H9 (cell line): ENCODE data around the gene RBM5. TPM values are rescaled to one million over a fixed set of nuclear protein-coding genes. Genes with fewer than 3 reads are reported as not detected.

ENCODE experiments used
- DNase-seq: peaks from one replicate; pipeline ENCODE4 v3.0.0-alpha.2; 2017
- H2AFZ ChIP-seq: one replicate; pipeline ENCODE4 v1.6.1; 2013; ENCODE audit warnings: mild to moderate bottlenecking, low read length, control low read depth, moderate library complexity
- H2AK5ac ChIP-seq: 2 replicates; pipeline ENCODE4 v1.6.1; 2013; ENCODE audit warnings: low read length, control low read depth, mixed read lengths; ENCODE audit not compliant: insufficient read length
- H2BK120ac ChIP-seq: one replicate; pipeline ENCODE4 v1.6.1; 2013; ENCODE audit warnings: low read depth, mild to moderate bottlenecking, low read length, control low read depth, inconsistent platforms; ENCODE audit not compliant: poor library complexity, severe bottlenecking
- H2BK12ac ChIP-seq: 2 replicates; pipeline ENCODE4 v1.6.1; 2013; ENCODE audit warnings: low read length, control low read depth, mixed read lengths, low read depth; ENCODE audit not compliant: insufficient read length
- H2BK15ac ChIP-seq: 2 replicates; pipeline ENCODE4 v1.6.1; 2013; ENCODE audit warnings: low read depth, low read length, control low read depth
- H2BK20ac ChIP-seq: one replicate; pipeline ENCODE4 v1.6.1; 2013; ENCODE audit warnings: low read depth, mild to moderate bottlenecking, low read length, control low read depth, inconsistent platforms; ENCODE audit not compliant: poor library complexity, severe bottlenecking
- H2BK5ac ChIP-seq: 2 replicates; pipeline ENCODE4 v1.6.1; 2013; ENCODE audit warnings: low read length, control low read depth, mixed read lengths; ENCODE audit not compliant: insufficient read length
- H3K14ac ChIP-seq: 2 replicates; pipeline ENCODE4 v1.6.1; 2013; ENCODE audit warnings: low read length, control low read depth; ENCODE audit not compliant: insufficient read depth
- H3K18ac ChIP-seq: 2 replicates; pipeline ENCODE4 v1.6.1; 2013; ENCODE audit warnings: low read depth, mild to moderate bottlenecking, mixed read lengths, low read length, control low read depth; ENCODE audit not compliant: insufficient read length
- H3K23ac ChIP-seq: 2 replicates; pipeline ENCODE4 v1.6.1; 2013; ENCODE audit warnings: low read length, control low read depth, mixed read lengths, low read depth; ENCODE audit not compliant: insufficient read length
- H3K23me2 ChIP-seq: 2 replicates; pipeline ENCODE4 v1.6.1; 2013; ENCODE audit warnings: low read depth, mild to moderate bottlenecking, mixed read lengths, low read length, control low read depth; ENCODE audit not compliant: insufficient read length, poor library complexity, severe bottlenecking
- H3K27ac ChIP-seq: 2 replicates; pipeline ENCODE4 v1.5.1; 2013; ENCODE audit warnings: low read length, control low read depth, mixed read lengths, low read depth; ENCODE audit not compliant: insufficient read length
- H3K27me3 ChIP-seq: 2 replicates; pipeline ENCODE4 v1.6.1; 2013; ENCODE audit warnings: low read length, control low read depth, inconsistent platforms; ENCODE audit not compliant: insufficient read depth
- H3K4ac ChIP-seq: 2 replicates; pipeline ENCODE4 v1.6.1; 2013; ENCODE audit warnings: low read depth, mild to moderate bottlenecking, control low read depth, inconsistent platforms, low read length, moderate library complexity
- H3K4me1 ChIP-seq: 2 replicates; pipeline ENCODE4 v1.6.1; 2013; ENCODE audit warnings: low read length, control low read depth, inconsistent platforms; ENCODE audit not compliant: insufficient read depth
- H3K4me2 ChIP-seq: 2 replicates; pipeline ENCODE4 v1.6.1; 2013; ENCODE audit warnings: low read length, control low read depth, mixed read lengths; ENCODE audit not compliant: insufficient read length, insufficient read depth
- H3K56ac ChIP-seq: 2 replicates; pipeline ENCODE4 v1.6.1; 2013; ENCODE audit warnings: low read depth, mild to moderate bottlenecking, mixed read lengths, low read length, control low read depth; ENCODE audit not compliant: insufficient read length
- H3K79me1 ChIP-seq: 2 replicates; pipeline ENCODE4 v1.6.1; 2013; ENCODE audit warnings: low read depth, mild to moderate bottlenecking, moderate library complexity, low read length, control low read depth, inconsistent platforms; ENCODE audit not compliant: insufficient read depth, poor library complexity, severe bottlenecking
- H3K79me2 ChIP-seq: 2 replicates; pipeline ENCODE4 v1.6.1; 2013; ENCODE audit warnings: low read length, control low read depth, inconsistent platforms; ENCODE audit not compliant: insufficient read depth
- H3K9ac ChIP-seq: 2 replicates; pipeline ENCODE4 v1.6.1; 2013; ENCODE audit warnings: low read length, control low read depth, mixed read lengths; ENCODE audit not compliant: insufficient read length; ENCODE audit errors: extremely low read depth
- H3K9me3 ChIP-seq: one replicate; pipeline ENCODE4 v1.6.1; 2013; ENCODE audit warnings: low read depth, low read length, inconsistent platforms; ENCODE audit not compliant: control insufficient read depth
- H3T11ph ChIP-seq: one replicate; pipeline ENCODE4 v1.6.1; 2013; ENCODE audit warnings: mild to moderate bottlenecking, low read length, control low read depth, inconsistent platforms
- H4K20me1 ChIP-seq: one replicate; pipeline ENCODE4 v1.6.1; 2013; ENCODE audit not compliant: control insufficient read depth, insufficient read length, insufficient read depth
- H4K5ac ChIP-seq: 2 replicates; pipeline ENCODE4 v1.6.1; 2013; ENCODE audit warnings: low read depth, mild to moderate bottlenecking, mixed read lengths, low read length, control low read depth; ENCODE audit not compliant: insufficient read length
- H4K8ac ChIP-seq: replicated peaks from 2 replicates; pipeline ENCODE4 v1.6.1; 2013; ENCODE audit warnings: low read length, control low read depth, mixed read lengths, low read depth; ENCODE audit not compliant: insufficient read length
- H4K91ac ChIP-seq: 2 replicates; pipeline ENCODE4 v1.6.1; 2013; ENCODE audit warnings: low read depth, mild to moderate bottlenecking, moderate library complexity, mixed read lengths, low read length, control low read depth; ENCODE audit not compliant: insufficient read length
- H3K27ac Mint-ChIP-seq, 3 experiments: 2 replicates in 2 of 3; 3 replicates in 1 of 3; pipeline ENCODE4 v1.8.0; 2020 to 2021; ENCODE audit warnings: mixed read lengths in 3 of 3, mild to moderate bottlenecking in 1 of 3, moderate library complexity in 1 of 3
- H3K27me3 Mint-ChIP-seq: 2 replicates; pipeline ENCODE4 v1.8.0; 2021; ENCODE audit warnings: low read depth, mild to moderate bottlenecking, moderate library complexity, mixed read lengths
- H3K36me3 Mint-ChIP-seq, 3 experiments: 2 replicates in 2 of 3; 3 replicates in 1 of 3; pipeline ENCODE4 v1.8.0; 2020 to 2021; ENCODE audit warnings: low read depth in 3 of 3, mixed read lengths in 3 of 3; ENCODE audit not compliant: insufficient read depth in 1 of 3
- H3K4me1 Mint-ChIP-seq, 2 experiments: 2 replicates each; pipeline ENCODE4 v1.8.0; 2020; ENCODE audit warnings: mixed read lengths in 2 of 2
- H3K4me3 Mint-ChIP-seq, 2 experiments: 2 replicates in 1 of 2; 3 replicates in 1 of 2; pipeline ENCODE4 v1.8.0; 2020 to 2021; ENCODE audit warnings: mild to moderate bottlenecking in 2 of 2, mixed read lengths in 2 of 2, moderate library complexity in 1 of 2
- H3K9me3 Mint-ChIP-seq, 2 experiments: 2 replicates in 1 of 2; 3 replicates in 1 of 2; pipeline ENCODE4 v1.8.0; 2020; ENCODE audit warnings: mild to moderate bottlenecking in 2 of 2, mixed read lengths in 2 of 2, moderate library complexity in 1 of 2
- WGBS: extraction: QIAGEN DNeasy Blood & Tissue Kit; methylation state at CpG from one replicate; pipeline ENCODE4 v1.1.7; 2013; ENCODE audit warnings: missing lambda C conversion rate, low lambda C conversion rate, mixed read lengths; ENCODE audit not compliant: insufficient read length; ENCODE audit errors: extremely low coverage; 5-methylcytosine and 5-hydroxymethylcytosine counted together
- total RNA-seq: library from RNA; stranded (reverse); gene quantifications from 2 replicates; pipeline ENCODE4 v1.2.1, GENCODE V29; 2021
- TF ChIP-seq, protein P1 (sequence below): fragments of 200-600 bp; sonication (generic); conservative IDR thresholded peaks from 3 replicates; pipeline ENCODE4 v1.8.0; 2021; ENCODE audit warnings: antibody characterized with exemption, mild to moderate bottlenecking

Gene RBM5
- total RNA-seq, 1 experiment from 2014 or later, result 123 TPM

DNA sequence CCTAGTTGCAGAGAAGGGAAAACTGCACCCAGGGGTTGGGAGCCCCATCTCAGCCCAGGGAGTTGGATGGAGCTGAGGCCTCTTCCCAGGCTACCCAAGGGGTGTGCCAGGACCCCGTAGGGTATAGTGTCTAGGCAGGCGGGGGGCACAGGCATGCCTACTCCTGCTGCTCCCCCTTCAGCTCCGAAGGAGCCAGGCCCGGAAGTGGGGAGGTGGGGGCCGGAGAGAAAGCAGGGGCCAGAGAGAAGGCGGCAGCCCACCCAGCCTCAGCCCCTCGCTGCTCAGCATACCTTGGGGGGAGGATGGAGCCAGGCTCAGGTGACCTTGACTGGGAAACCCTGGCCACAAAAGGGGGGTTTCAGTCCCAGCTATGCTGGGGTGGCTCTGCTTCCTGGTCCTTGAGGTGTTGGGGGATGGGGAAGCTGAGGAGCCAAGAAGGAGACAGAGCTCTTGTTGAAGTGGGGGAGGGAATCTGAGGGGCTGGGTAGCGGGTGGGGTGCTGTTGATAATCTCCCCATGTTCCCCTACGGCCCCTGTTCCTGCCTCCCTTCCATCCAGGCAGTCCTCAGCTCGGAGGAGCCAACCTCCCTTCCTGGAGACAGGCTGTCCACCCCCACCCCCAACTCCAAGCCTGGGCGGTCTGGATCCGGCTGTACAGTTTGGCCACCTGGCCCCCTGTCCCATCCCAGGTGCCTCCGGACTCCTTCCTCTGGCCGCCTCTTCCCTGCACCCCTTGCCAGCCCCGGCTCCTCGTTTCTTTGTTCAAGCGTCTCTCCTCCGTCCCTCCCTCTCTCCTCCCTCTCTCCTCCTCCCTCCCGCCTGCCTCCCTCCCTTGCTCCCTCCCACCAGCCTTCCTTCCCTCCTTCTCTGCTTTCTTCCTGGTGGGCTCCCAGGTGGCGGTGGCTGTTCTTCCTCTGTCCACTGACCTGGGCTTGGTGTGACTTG, 68.1 kb downstream of the RBM5 start:
- DNase-seq, result peak; percentile 75
- no peaks in the 10 kb centered on the region for H4K20me1 ChIP-seq
- H2BK5ac ChIP-seq, result no peak overlapping the region
- H3K18ac ChIP-seq, result peak overlapping the region; percentile 44
- no peaks in the 10 kb centered on the region for H3K79me2 ChIP-seq
- no peak overlapping the region for H2BK120ac ChIP-seq
- H3K4me1 Mint-ChIP-seq, result peaks cover 41 to 55% of the 10 kb centered on the region in 2 experiments
- H2BK20ac ChIP-seq, result no peak overlapping the region
- peaks cover 2% of the 10 kb centered on the region for H3K79me1 ChIP-seq
- no peak overlapping the region for H3K56ac ChIP-seq
- H2BK12ac ChIP-seq, result no peak overlapping the region
- H3K23ac ChIP-seq, result no peak overlapping the region
- no peak overlapping the region for H2AK5ac ChIP-seq
- peak overlapping the region in 1 of 3 experiments; percentile 90; a peak in 2 of 7 replicates for H3K27ac Mint-ChIP-seq
- no peak overlapping the region for H4K5ac ChIP-seq
- H3K4me1 ChIP-seq, result no peaks in the 10 kb centered on the region; the same call in none of the 2 replicates
- peaks cover 11 to 23% (median 13%) of the 10 kb centered on the region in 3 experiments; a peak in 6 of 7 replicates for H3K36me3 Mint-ChIP-seq
- H4K8ac ChIP-seq, result no peak overlapping the region
- peak overlapping the region; percentile 48 for H3K4me2 ChIP-seq
- H3K9me3 ChIP-seq, result no peaks in the 10 kb centered on the region
- WGBS, result no CpG with 5 or more reads among the region's 20 CpGs
- peak overlapping the region; percentile 6 for H3K9ac ChIP-seq
- H2AFZ ChIP-seq, result no peak overlapping the region
- H3K27ac ChIP-seq, result no peak overlapping the region
- no peak overlapping the region for H4K91ac ChIP-seq
- H3K27me3 ChIP-seq, result peaks cover 7% of the 10 kb centered on the region; the same call in 1 of the 2 replicates
- H3K4me3 Mint-ChIP-seq, result peak overlapping the region; percentile 85 to 97
- H3K4ac ChIP-seq, result no peak overlapping the region
- peak overlapping the region; percentile 58; the same call in 1 of the 2 replicates for H3K14ac ChIP-seq
- no peak overlapping the region for H2BK15ac ChIP-seq
- H3T11ph ChIP-seq, result no peak overlapping the region
- TF ChIP-seq, protein P1, sequence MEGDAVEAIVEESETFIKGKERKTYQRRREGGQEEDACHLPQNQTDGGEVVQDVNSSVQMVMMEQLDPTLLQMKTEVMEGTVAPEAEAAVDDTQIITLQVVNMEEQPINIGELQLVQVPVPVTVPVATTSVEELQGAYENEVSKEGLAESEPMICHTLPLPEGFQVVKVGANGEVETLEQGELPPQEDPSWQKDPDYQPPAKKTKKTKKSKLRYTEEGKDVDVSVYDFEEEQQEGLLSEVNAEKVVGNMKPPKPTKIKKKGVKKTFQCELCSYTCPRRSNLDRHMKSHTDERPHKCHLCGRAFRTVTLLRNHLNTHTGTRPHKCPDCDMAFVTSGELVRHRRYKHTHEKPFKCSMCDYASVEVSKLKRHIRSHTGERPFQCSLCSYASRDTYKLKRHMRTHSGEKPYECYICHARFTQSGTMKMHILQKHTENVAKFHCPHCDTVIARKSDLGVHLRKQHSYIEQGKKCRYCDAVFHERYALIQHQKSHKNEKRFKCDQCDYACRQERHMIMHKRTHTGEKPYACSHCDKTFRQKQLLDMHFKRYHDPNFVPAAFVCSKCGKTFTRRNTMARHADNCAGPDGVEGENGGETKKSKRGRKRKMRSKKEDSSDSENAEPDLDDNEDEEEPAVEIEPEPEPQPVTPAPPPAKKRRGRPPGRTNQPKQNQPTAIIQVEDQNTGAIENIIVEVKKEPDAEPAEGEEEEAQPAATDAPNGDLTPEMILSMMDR, result no peak
- H3K9me3 Mint-ChIP-seq, result no peaks in the 10 kb centered on the region
- H3K27me3 Mint-ChIP-seq, result peaks cover 25% of the 10 kb centered on the region
- peaks cover 15% of the 10 kb centered on the region for H3K23me2 ChIP-seq
